GM18951 (cell line): Measurements from ENCODE around the gene TRIP4.

Experiments
- POLR2A ChIP-seq: IDR thresholded peaks from 4 replicates; pipeline ENCODE4 v1.6.1; 2011; ENCODE audit warnings: mild to moderate bottlenecking; ENCODE audit not compliant: insufficient read length, insufficient read depth; ENCODE audit errors: extremely low read depth
- in situ Hi-C: fragments of 300-500 bp; cut with MboI; formaldehyde crosslinking; loops from one replicate; pipeline ENCODE4 v1.12.0; 2022; ENCODE audit warnings: low sequenced_read_pairs, mixed read lengths, inconsistent platforms; ENCODE audit not compliant: unreplicated experiment

The TRIP4 gene

GRCh38 chr15:64444836-64445235, 57.2 kb downstream of the TRIP4 start:
- no peak for TF ChIP-seq POLR2A
- in situ Hi-C loops = no loop called here

GRCh38 chr15:64447536-64448315, 60.1 kb downstream of the TRIP4 start:
- TF ChIP-seq POLR2A = no peak
- in situ Hi-C loops = no loop called here

GRCh38 chr15:64452988-64453688, 65.5 kb downstream of the TRIP4 start:
- no peak for TF ChIP-seq POLR2A
- in situ Hi-C loops = no loop called here

- TF ChIP-seq POLR2A = no peak
- in situ Hi-C loops = no loop called here
Measured at GRCh38 chr15:64453689-64454037, 66.0 kb downstream of the TRIP4 start.

GRCh38 chr15:64454282-64454681, 66.6 kb downstream of the TRIP4 start:
- TF ChIP-seq POLR2A = no peak
- in situ Hi-C loops = no loop called here

- TF ChIP-seq POLR2A = no peak
Measured at GRCh38 chr15:64455961-64456371, 68.3 kb downstream of the TRIP4 start.

GRCh38 chr15:64456634-64457108, 69.0 kb downstream of the TRIP4 start:
- in situ Hi-C loops = no loop called here
- TF ChIP-seq POLR2A = no peak

More at GRCh38 chr15:64455961-64456371, 68.3 kb downstream of the TRIP4 start:
- in situ Hi-C loops = no loop called here

GRCh38 chr15:64459066-64459781, 71.6 kb downstream of the TRIP4 start:
- in situ Hi-C loops = no loop called here
- TF ChIP-seq POLR2A = no peak

GRCh38 chr15:64460206-64460723, 72.6 kb downstream of the TRIP4 start, which contains the start of gene ZNF609:
Gene ZNF609, plus strand, starts transcription at chr15:64460578. Its CDS starts 38,842 bp downstream, at chr15:64499420.
- peak; percentile 71 for TF ChIP-seq POLR2A
- in situ Hi-C loops = no loop called here

GRCh38 chr15:64460724-64461720, 73.4 kb downstream of the TRIP4 start:
- TF ChIP-seq POLR2A = no peak
- in situ Hi-C loops = no loop called here

GRCh38 chr15:64461721-64462162, 74.1 kb downstream of the TRIP4 start:
- no peak for TF ChIP-seq POLR2A
- in situ Hi-C loops = no loop called here

- no peak for TF ChIP-seq POLR2A
- in situ Hi-C loops = no loop called here
Measured at GRCh38 chr15:64462492-64462891, 74.9 kb downstream of the TRIP4 start.
